ENCODE measurements around the gene DUSP10. TPM values are rescaled to one million over a fixed set of nuclear protein-coding genes. Genes with fewer than 3 reads are reported as not detected.

Gene DUSP10
- total and polyA plus RNA-seq, 2 of the 13 experiments (the other 11 are each of a cell fraction or from before 2014, with no cell fraction given): 2.1 to 4.4 TPM

DNA sequence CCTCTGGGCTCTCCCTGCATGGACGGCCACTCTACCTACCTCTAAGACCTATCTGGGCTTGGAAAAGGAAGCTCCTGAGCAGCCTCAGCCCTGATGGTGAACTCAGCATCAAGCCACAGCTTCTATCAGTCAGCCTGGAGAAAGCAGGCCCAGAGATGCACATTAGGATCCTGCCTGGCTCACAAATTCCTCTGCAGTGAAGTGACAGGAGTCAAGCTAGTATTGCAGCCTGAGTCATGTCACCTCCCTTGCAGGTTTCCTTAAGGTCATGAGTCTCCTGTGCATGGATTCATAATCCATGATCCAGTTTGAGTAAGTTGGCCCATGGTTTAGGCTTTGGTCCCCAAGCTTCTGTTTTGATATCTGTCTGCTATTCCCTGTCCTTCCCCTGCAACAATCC is 37.9 kb upstream of the DUSP10 start:
- Histone ChIP-seq H3K9me3 (ENCODE audit: low read length) (no peaks in the 10 kb centered on the region), H3K27me3 (ENCODE audit: control insufficient read depth in 1 of 2, insufficient read depth in 2 of 2, low read length in 2 of 2) (peaks cover 0 to 4% of the 10 kb centered on the region in 2 experiments; a peak in 1 of 5 replicates), H3K4me2 (ENCODE audit: low read depth, low read length) (no peak overlapping the region), H3K27ac (ENCODE audit: extremely low read length, insufficient read depth, low read length) (no peak overlapping the region), H2AFZ (ENCODE audit: low read length) (no peak overlapping the region), H3K36me3 (replicated peaks in 1 of 2; ENCODE audit: control insufficient read depth in 1 of 2, insufficient read depth in 2 of 2, low read length in 2 of 2) (no peaks in the 10 kb centered on the region), H4K20me1 (ENCODE audit: insufficient read depth, low read length) (no peaks in the 10 kb centered on the region), H3K9ac (ENCODE audit: insufficient read depth, low read depth, low read length) (no peak overlapping the region), H3K79me2 (ENCODE audit: insufficient read depth, low read length) (no peaks in the 10 kb centered on the region), H3K4me3 (replicated peaks in 1 of 3; ENCODE audit: insufficient read depth in 1 of 3, low read depth in 2 of 3, low read length in 3 of 3) (no peak overlapping the region), H3K4me1 (ENCODE audit: insufficient read depth, low read length) (no peaks in the 10 kb centered on the region)
- no CpG with 5 or more reads among the region's 1 CpG for WGBS (ENCODE audit: low lambda C conversion rate)
- intact Hi-C loops (cut with micrococcal nuclease; ENCODE audit: unreplicated experiment): no loop called here
- TF ChIP-seq ZNF354B (CRISPR knock-in tag; IDR thresholded peaks at IDR 0.05) (no peak), ZNF383 (CRISPR knock-in tag; IDR thresholded peaks at IDR 0.05; ENCODE audit: borderline replicate concordance) (no peak), HNRNPH1 (optimal IDR thresholded peaks at IDR 0.05; ENCODE audit: low read depth, low read length) (no peak), ZNF777 (CRISPR knock-in tag; IDR thresholded peaks at IDR 0.05) (no peak), RFX1 (IDR thresholded peaks at IDR 0.05) (no peak), SETDB1 (CRISPR knock-in tag; IDR thresholded peaks at IDR 0.05; ENCODE audit: borderline replicate concordance) (no peak), JUNB (CRISPR knock-in tag; IDR thresholded peaks at IDR 0.05; ENCODE audit: borderline replicate concordance) (no peak), MED13 (CRISPR knock-in tag; IDR thresholded peaks at IDR 0.05) (no peak), GTF3A (CRISPR knock-in tag; conservative IDR thresholded peaks at IDR 0.05) (no peak), FOXC1 (CRISPR knock-in tag; IDR thresholded peaks at IDR 0.05; ENCODE audit: borderline replicate concordance) (no peak), FOXA3 (CRISPR knock-in tag; IDR thresholded peaks at IDR 0.05) (no peak), ATAD3A (CRISPR knock-in tag; IDR thresholded peaks at IDR 0.05) (no peak)
- TF ChIP-seq, protein P1, sequence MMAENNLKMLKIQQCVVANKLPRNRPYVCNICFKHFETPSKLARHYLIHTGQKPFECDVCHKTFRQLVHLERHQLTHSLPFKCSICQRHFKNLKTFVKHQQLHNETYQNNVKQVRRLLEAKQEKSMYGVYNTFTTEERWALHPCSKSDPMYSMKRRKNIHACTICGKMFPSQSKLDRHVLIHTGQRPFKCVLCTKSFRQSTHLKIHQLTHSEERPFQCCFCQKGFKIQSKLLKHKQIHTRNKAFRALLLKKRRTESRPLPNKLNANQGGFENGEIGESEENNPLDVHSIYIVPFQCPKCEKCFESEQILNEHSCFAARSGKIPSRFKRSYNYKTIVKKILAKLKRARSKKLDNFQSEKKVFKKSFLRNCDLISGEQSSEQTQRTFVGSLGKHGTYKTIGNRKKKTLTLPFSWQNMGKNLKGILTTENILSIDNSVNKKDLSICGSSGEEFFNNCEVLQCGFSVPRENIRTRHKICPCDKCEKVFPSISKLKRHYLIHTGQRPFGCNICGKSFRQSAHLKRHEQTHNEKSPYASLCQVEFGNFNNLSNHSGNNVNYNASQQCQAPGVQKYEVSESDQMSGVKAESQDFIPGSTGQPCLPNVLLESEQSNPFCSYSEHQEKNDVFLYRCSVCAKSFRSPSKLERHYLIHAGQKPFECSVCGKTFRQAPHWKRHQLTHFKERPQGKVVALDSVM (CRISPR knock-in tag; IDR thresholded peaks at IDR 0.05): no peak
- TF ChIP-seq, protein P2, sequence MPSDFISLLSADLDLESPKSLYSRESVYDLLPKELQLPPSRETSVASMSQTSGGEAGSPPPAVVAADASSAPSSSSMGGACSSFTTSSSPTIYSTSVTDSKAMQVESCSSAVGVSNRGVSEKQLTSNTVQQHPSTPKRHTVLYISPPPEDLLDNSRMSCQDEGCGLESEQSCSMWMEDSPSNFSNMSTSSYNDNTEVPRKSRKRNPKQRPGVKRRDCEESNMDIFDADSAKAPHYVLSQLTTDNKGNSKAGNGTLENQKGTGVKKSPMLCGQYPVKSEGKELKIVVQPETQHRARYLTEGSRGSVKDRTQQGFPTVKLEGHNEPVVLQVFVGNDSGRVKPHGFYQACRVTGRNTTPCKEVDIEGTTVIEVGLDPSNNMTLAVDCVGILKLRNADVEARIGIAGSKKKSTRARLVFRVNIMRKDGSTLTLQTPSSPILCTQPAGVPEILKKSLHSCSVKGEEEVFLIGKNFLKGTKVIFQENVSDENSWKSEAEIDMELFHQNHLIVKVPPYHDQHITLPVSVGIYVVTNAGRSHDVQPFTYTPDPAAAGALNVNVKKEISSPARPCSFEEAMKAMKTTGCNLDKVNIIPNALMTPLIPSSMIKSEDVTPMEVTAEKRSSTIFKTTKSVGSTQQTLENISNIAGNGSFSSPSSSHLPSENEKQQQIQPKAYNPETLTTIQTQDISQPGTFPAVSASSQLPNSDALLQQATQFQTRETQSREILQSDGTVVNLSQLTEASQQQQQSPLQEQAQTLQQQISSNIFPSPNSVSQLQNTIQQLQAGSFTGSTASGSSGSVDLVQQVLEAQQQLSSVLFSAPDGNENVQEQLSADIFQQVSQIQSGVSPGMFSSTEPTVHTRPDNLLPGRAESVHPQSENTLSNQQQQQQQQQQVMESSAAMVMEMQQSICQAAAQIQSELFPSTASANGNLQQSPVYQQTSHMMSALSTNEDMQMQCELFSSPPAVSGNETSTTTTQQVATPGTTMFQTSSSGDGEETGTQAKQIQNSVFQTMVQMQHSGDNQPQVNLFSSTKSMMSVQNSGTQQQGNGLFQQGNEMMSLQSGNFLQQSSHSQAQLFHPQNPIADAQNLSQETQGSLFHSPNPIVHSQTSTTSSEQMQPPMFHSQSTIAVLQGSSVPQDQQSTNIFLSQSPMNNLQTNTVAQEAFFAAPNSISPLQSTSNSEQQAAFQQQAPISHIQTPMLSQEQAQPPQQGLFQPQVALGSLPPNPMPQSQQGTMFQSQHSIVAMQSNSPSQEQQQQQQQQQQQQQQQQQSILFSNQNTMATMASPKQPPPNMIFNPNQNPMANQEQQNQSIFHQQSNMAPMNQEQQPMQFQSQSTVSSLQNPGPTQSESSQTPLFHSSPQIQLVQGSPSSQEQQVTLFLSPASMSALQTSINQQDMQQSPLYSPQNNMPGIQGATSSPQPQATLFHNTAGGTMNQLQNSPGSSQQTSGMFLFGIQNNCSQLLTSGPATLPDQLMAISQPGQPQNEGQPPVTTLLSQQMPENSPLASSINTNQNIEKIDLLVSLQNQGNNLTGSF (CRISPR knock-in tag; IDR thresholded peaks at IDR 0.05): no peak
- FAIRE-seq (no peak), ATAC-seq (no peak), DNase-seq (ENCODE audit: low spot score) (no peak)
- BruUV-seq (replicated peaks): no TSS peak
- in situ Hi-C loops (cut with HindIII; ENCODE audit: extremely low pct_ligation_motif_present, low pct_unique_long_range_greater_than_20kb): no loop called here
- ChIA-PET POLR2A (no interaction called here), CTCF (ENCODE audit: low intra/inter-chr PET ratio, low total read pairs) (no interaction called here)
